Stimulated activated memory B cell treated with anti-CD40 and anti-IgM and Interleukin-4, amounts not matched to agents 10 μg/mL and 1 μg/mL and 100 μg/mL, for 72 hours (primary cell): ENCODE measurements around the gene URB2.
A peak's percentile ranks its signal among the peaks of the same experiment; 100 is the strongest.

ENCODE experiments used
- ATAC-seq: fragments of 150-1000 bp; cut with Tn5 transposase; 2 replicates; pipeline ENCODE4 v1.10.0; 2021
- H3K27ac Mint-ChIP-seq: one replicate; pipeline ENCODE4 v1.8.0; 2022; ENCODE audit warnings: mild to moderate bottlenecking, mixed read lengths
- H3K27me3 Mint-ChIP-seq: one replicate; pipeline ENCODE4 v1.8.0; 2022; ENCODE audit warnings: mixed read lengths
- H3K36me3 Mint-ChIP-seq: one replicate; pipeline ENCODE4 v1.8.0; 2022; ENCODE audit warnings: mixed read lengths
- H3K4me1 Mint-ChIP-seq: one replicate; pipeline ENCODE4 v1.8.0; 2022; ENCODE audit warnings: mixed read lengths
- H3K4me3 Mint-ChIP-seq: one replicate; pipeline ENCODE4 v1.8.0; 2022; ENCODE audit warnings: mild to moderate bottlenecking, moderate library complexity, mixed read lengths
- H3K9me3 Mint-ChIP-seq: one replicate; pipeline ENCODE4 v1.8.0; 2022; ENCODE audit warnings: mixed read lengths

URB2 gene

DNA sequence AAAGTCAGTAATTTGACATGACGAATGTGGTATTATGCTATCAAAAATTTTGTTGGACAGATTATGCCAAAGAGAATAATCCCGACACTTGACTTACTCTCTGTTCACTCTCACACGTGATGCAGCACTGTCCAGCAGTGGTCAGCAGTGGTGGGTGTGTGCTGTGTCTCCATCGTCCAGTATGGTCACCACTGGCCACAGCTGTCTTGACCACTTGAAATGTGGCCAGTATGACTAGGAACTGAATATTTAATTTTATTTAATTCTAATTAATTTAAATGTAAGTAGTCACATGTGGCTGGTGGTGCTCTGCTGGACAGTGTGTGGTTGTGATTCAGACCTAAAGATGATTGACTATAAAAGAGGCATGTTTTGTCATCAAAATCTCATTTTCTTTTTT, 24.0 kb downstream of the URB2 start:
- H3K4me3 Mint-ChIP-seq: no peak overlapping the region
- peaks cover 55% of the 10 kb centered on the region for H3K36me3 Mint-ChIP-seq
- H3K4me1 Mint-ChIP-seq: no peaks in the 10 kb centered on the region

DNA sequence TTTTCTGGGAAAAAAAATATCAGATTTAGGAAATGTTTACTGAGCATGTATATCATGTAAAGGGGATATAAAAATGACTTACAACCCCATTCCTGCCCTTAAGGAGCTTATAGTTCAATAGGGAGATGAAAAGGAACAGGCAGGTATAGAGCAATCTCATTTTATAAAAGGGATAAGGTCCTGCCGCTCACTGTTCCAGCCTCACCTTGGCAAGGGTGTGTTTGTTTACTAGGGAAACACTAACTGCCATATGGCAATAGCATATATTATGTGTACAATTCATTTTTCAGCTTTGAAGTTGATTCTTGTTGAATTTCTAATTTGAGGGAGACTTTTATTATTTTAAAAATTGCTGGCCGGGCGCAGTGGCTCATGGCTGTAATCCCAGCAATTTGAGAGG, 25.5 kb downstream of the URB2 start:
- Mint-ChIP-seq H3K27me3 (no peaks in the 10 kb centered on the region), H3K4me3 (no peak overlapping the region), H3K36me3 (peaks cover 46% of the 10 kb centered on the region), H3K9me3 (no peaks in the 10 kb centered on the region), H3K27ac (no peak overlapping the region), H3K4me1 (no peaks in the 10 kb centered on the region)
- no peak for ATAC-seq

More for the DNA sequence above, 24.0 kb downstream of the URB2 start:
- H3K9me3 Mint-ChIP-seq: no peaks in the 10 kb centered on the region
- no peak overlapping the region for H3K27ac Mint-ChIP-seq
- H3K27me3 Mint-ChIP-seq: no peaks in the 10 kb centered on the region
- no peak for ATAC-seq

DNA sequence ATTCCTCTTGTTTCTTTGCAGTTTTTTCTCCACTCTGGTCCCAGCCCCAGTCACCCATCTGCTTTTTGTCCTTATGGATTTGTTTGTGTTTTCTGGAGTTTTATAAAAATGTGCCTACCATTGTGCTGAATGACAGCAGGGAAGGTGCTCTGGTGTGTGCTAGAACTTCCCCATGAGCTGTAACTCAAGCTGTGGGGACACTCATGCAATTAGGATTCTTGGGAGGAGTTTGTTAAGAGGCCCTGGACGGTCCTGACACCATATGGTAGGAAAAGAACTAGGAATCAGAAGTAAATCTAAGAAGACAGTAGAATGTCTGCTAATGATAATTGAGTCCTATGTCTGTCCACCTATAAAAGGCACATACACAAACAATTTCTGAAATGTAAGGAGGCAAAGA, 27.4 kb downstream of the URB2 start:
- peaks cover 47% of the 10 kb centered on the region for H3K36me3 Mint-ChIP-seq
- ATAC-seq: no peak
- no peaks in the 10 kb centered on the region for H3K4me1 Mint-ChIP-seq
- no peak overlapping the region for H3K4me3 Mint-ChIP-seq
- no peaks in the 10 kb centered on the region for H3K27me3 Mint-ChIP-seq
- no peaks in the 10 kb centered on the region for H3K9me3 Mint-ChIP-seq
- H3K27ac Mint-ChIP-seq: no peak overlapping the region

DNA sequence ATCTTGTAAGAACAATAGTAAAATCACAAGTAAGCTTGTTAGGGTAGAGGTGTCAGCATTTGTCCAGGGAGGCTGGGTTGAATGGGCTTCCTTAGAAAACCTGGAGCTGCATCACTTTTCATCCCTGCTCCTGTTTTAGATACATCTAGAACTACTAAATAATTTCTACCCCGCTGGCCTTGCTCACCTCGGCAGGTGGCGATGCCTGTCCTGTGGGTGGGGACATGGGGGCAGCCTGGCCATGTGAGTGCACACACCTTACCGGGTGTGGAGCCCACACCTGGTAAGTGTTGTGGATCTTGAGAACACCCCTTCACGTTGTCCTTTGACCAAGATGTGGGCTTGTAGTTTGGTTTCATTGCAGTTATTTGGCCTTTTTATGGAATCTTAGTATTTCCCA, 29.7 kb downstream of the URB2 start:
- H3K27ac Mint-ChIP-seq: no peak overlapping the region
- H3K4me1 Mint-ChIP-seq: no peaks in the 10 kb centered on the region
- H3K36me3 Mint-ChIP-seq: peaks cover 54% of the 10 kb centered on the region
- no peaks in the 10 kb centered on the region for H3K9me3 Mint-ChIP-seq
- no peak overlapping the region for H3K4me3 Mint-ChIP-seq
- H3K27me3 Mint-ChIP-seq: no peaks in the 10 kb centered on the region
- no peak for ATAC-seq

DNA sequence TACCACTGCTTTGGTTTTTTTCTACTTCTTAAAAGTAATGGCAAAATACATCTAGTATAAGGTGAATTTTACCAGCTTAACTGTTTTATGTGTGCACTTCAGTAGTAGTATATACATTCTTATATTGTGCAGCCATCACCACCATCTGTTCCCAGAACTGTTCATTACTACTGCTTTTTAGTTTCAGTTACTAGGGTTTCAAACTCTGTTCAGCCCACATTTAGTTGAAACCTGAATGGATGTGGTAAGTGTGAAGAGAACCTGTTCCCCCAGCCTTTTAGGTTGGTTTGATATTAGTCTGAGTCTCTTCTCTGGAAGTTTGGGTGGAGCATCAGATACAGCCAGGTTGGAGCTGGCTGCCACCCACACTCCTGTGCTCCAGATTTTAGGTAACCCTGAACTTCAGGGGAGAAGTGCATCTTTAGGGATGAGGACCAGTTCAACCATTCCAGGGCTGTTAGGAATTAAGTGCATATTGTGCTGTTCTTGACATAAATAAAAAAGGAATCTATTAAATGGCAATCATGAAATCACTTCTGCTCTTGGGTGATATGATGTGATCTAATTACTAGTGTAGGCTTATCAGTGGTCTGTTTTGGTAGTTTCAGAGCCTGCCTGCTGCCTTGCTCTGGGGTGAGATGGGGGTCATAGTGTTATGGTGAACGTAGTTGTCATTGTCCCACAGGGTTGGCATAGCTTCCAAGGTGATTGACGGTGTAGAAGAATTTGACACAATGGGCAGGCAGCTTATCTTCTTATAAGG, 32.1 kb downstream of the URB2 start:
- peaks cover 61% of the 10 kb centered on the region for H3K36me3 Mint-ChIP-seq
- no peaks in the 10 kb centered on the region for H3K9me3 Mint-ChIP-seq
- H3K27me3 Mint-ChIP-seq: no peaks in the 10 kb centered on the region
- peaks cover 10% of the 10 kb centered on the region for H3K4me1 Mint-ChIP-seq
- no peak for ATAC-seq
- H3K27ac Mint-ChIP-seq: no peak overlapping the region
- no peak overlapping the region for H3K4me3 Mint-ChIP-seq

DNA sequence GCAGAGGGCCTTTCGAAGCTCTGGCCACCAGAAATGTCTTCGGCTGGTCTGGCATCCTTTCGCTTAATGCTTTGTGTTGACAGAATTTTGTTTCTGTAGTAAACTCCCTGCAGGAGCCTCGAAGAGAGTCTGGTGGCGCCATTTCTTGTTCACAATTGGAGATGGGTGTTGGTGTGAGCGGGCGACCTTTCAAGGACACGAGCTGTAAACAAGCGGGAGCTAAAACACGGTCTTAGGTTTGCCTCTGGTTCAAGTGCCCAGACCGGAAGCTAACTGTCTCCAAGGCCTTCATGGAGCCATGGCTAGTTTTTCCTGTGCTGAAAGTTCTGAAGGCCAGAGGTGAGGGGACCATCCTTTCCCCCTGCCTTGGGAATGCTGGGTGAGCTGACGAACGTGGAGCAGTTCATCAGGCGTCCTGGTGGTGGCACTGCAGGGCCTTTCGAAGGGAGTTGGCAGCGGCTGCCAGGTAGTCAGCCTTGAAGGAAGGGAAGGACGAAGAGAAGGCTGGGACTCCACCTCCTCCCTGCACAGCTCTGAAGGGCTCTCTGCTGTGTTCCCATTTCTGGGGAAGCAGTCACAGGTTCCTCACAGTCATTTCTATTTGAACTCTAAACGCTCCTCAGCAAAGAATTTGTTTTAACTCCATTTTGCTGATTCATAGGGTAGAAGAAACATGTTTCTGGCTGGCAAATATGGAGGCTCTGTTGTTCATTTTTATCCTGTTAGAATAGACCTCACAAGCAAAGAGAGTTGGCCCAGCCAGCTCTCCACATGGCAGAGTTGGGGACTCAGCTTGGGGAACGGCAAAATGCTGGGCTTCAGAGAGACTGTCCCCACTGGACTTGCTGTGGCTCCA, 35.2 kb downstream of the URB2 start:
- no peaks in the 10 kb centered on the region for H3K9me3 Mint-ChIP-seq
- peak overlapping the region; percentile 73 for H3K27ac Mint-ChIP-seq
- no peaks in the 10 kb centered on the region for H3K27me3 Mint-ChIP-seq
- H3K36me3 Mint-ChIP-seq: peaks cover 38% of the 10 kb centered on the region
- no peak overlapping the region for H3K4me3 Mint-ChIP-seq
- peaks cover 10% of the 10 kb centered on the region for H3K4me1 Mint-ChIP-seq
- peak; percentile 87 for ATAC-seq

DNA sequence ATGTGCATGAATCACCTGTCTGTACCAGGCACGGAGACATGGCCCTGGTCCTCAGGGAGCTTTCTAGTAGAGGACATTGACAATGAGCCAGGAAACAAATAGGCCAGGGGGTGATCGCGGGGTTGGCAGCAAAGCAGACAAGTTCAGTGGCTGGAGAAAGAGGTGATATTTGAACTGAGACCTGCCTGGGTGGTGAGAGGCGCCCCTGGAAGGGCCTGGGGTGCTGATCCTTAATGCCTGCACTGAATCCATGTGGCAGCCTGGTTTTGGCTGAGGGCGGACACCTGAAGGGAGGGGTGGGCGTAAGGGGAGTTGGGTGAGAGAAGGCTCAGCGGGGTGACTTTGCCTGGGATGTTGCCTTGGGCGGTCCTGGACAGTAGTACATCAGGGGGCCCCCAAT, 35.9 kb downstream of the URB2 start:
- Mint-ChIP-seq H3K27ac (peak overlapping the region; percentile 73), H3K4me1 (peaks cover 10% of the 10 kb centered on the region)

DNA sequence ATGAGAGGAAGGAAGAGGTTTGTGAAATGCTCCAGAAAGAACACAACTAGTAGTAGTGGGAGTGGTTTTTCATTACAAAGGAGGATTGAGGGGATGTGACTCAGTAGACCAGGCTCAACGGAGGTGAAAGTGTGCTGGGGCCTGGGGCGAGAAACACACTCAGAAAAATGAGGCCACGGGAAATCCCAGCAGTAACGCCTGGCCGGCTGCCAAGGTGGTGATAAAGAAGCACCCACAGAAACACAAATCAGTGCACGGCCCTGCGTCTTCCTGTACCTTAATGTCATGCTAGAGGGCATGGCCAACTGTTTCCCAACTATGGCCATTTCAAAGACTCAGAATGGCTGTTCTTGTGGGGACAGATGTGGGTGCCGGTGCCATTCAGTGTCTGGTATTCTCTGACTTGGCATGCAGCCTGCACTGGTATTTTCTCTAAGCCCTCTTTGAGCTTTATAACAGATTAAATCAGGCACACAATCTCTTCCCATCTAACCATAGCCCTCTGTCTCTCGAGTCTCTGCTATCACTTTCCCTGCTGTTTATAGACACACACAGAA, 38.2 kb downstream of the URB2 start:
- ATAC-seq: peak; percentile 73
- peaks cover 10% of the 10 kb centered on the region for H3K4me1 Mint-ChIP-seq
- peaks cover 33% of the 10 kb centered on the region for H3K36me3 Mint-ChIP-seq
- no peak overlapping the region for H3K27ac Mint-ChIP-seq
- H3K4me3 Mint-ChIP-seq: no peak overlapping the region
- H3K27me3 Mint-ChIP-seq: no peaks in the 10 kb centered on the region
- H3K9me3 Mint-ChIP-seq: no peaks in the 10 kb centered on the region

More for the DNA sequence above, 35.9 kb downstream of the URB2 start:
- Mint-ChIP-seq H3K4me3 (no peak overlapping the region), H3K27me3 (no peaks in the 10 kb centered on the region), H3K9me3 (no peaks in the 10 kb centered on the region), H3K36me3 (peaks cover 38% of the 10 kb centered on the region)
- ATAC-seq: no peak

DNA sequence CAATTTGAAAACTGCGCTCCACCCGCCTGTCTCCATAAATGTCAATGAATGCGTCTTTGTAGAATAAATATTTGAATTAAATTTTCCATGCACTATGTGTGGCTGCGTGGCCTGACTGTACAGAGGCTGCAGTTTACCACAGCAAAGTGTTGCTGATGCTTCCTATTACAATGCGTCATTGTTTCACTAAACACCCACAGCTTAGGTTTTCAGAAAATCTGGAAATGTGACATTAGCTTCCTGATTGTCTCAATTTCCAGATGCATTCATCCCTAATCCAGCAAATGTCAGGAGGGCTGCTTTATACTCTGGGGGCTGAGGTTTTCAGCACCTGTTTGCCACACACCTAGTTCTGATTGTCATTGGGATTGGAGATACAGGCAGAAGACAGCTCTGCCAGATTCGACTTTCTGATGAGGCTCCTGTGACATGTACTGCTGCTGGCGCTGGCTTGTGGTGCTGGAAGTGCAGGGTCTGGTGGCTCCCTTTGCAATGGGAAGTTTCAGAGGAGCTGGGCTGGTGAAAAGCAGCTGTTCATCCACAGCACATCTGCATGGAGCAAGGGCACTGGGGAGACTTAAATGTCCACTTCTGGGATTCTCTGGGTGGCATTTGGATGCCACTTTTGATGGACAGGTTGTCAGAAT, 40.0 kb downstream of the URB2 start:
- peaks cover 23% of the 10 kb centered on the region for H3K36me3 Mint-ChIP-seq
- H3K4me3 Mint-ChIP-seq: no peak overlapping the region
- no peaks in the 10 kb centered on the region for H3K9me3 Mint-ChIP-seq
- no peak overlapping the region for H3K27ac Mint-ChIP-seq
- H3K4me1 Mint-ChIP-seq: peaks cover 8% of the 10 kb centered on the region
- ATAC-seq: no peak
- no peaks in the 10 kb centered on the region for H3K27me3 Mint-ChIP-seq

DNA sequence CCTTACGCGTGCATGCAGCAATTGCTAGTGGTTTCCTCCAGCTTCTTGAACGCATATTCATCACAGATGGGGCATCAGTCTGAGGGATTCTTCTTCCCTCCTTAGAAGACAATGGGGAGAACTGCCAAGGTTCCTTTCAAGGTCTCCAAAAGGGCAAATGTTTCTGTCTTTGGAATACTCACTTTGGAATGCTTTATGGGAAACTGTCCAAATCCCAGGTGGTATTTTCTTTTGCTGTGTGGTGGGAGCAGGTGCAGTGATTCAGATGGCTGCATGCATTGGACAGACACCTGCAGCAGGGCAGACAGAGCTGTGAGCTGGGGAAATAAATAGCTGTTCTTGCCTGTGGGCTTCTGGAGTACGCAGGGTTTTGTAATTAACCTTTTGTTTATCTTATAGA, 40.5 kb downstream of the URB2 start:
- Mint-ChIP-seq H3K4me1 (peaks cover 3% of the 10 kb centered on the region), H3K9me3 (no peaks in the 10 kb centered on the region), H3K36me3 (peaks cover 22% of the 10 kb centered on the region), H3K4me3 (no peak overlapping the region), H3K27ac (no peak overlapping the region), H3K27me3 (no peaks in the 10 kb centered on the region)
- ATAC-seq: no peak

DNA sequence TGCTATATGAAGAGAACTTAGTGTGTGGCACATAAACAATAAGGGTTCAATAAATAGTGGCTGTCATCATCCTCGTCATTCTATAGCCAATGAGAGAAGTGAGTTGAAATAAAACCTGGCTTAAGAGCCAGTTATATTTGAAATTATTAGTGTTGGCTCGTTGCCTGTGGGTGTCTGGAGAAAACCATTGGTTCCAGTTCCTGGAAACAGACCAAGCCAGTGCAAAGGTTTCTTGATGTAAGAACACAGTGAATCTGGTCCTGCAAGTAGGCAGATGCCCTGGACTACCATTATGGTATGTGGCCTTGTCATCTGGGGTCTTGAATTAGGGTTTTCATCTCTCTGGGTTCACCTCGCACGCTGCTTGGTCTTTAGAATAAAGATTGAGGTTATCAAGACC, 43.3 kb downstream of the URB2 start:
- Mint-ChIP-seq H3K9me3 (no peaks in the 10 kb centered on the region), H3K4me3 (no peak overlapping the region), H3K27ac (no peak overlapping the region), H3K36me3 (peaks cover 19% of the 10 kb centered on the region), H3K27me3 (no peaks in the 10 kb centered on the region), H3K4me1 (no peaks in the 10 kb centered on the region)
- ATAC-seq: no peak

DNA sequence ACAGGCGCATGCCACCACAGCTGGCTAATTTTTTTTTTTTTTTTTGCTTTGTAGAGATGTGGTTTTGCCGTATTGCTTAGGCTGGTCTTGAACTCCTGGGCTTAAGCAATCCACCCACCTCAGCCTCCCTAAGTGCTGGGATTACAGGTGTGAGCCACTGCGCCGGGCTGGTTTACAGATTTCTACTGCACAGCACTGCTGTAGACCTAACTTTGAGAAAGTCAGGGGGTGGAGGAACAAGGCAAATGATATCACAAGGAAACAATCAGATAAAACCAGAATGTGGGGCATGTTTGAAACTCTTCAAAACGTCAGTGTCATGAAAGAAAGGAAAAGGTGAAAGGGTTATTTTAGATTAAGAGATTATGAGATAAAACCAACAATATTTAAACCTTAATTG, 45.3 kb downstream of the URB2 start:
- Mint-ChIP-seq H3K4me3 (no peak overlapping the region), H3K27ac (no peak overlapping the region), H3K36me3 (peaks cover 19% of the 10 kb centered on the region), H3K4me1 (no peaks in the 10 kb centered on the region), H3K9me3 (no peaks in the 10 kb centered on the region), H3K27me3 (no peaks in the 10 kb centered on the region)
- no peak for ATAC-seq

DNA sequence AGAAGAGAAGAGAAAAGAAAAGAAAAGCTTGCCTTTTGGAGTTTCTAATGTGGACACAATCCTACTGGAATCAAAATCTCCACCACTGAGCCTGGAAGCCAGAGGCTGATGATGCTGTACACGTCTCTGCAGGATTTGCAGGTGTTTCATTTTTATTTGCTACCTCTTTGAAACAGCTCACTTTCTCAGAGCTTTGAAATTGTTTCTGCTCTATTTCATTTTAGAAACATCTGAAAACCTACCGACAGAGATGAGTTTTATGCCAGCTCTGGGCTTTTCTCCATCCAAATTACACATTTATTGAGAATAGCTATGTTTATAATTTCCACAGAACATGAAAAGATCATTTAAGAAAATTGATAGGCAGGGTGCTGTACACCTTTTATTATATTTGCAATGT, 46.2 kb downstream of the URB2 start:
- no peaks in the 10 kb centered on the region for H3K9me3 Mint-ChIP-seq

DNA sequence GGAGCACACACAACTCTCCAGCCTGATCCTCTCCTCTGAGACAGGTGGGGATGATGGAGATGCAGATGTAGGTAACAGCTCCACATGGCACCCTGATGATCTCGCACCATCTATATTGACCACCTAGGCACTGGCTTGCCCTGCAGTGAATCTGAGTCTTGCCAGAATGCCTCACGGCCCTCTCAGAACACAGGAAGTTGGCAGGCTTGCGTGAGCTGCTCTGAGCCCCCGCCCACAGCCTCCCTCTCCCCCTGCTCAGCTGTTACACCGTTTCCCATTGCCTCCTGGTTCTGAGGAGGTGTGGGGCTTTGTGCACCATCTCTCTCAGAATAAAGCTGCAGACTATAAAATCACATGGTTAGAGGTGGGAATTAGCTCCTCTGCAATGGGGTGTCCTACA, 48.0 kb downstream of the URB2 start:
- peaks cover 5% of the 10 kb centered on the region for H3K36me3 Mint-ChIP-seq
- peaks cover 2% of the 10 kb centered on the region for H3K9me3 Mint-ChIP-seq
- no peak overlapping the region for H3K27ac Mint-ChIP-seq
- H3K4me1 Mint-ChIP-seq: no peaks in the 10 kb centered on the region
- H3K27me3 Mint-ChIP-seq: no peaks in the 10 kb centered on the region
- H3K4me3 Mint-ChIP-seq: no peak overlapping the region
- ATAC-seq: no peak

More for the DNA sequence above, 46.2 kb downstream of the URB2 start:
- no peak for ATAC-seq
- Mint-ChIP-seq H3K4me3 (no peak overlapping the region), H3K4me1 (no peaks in the 10 kb centered on the region), H3K36me3 (peaks cover 17% of the 10 kb centered on the region), H3K27ac (no peak overlapping the region), H3K27me3 (no peaks in the 10 kb centered on the region)

DNA sequence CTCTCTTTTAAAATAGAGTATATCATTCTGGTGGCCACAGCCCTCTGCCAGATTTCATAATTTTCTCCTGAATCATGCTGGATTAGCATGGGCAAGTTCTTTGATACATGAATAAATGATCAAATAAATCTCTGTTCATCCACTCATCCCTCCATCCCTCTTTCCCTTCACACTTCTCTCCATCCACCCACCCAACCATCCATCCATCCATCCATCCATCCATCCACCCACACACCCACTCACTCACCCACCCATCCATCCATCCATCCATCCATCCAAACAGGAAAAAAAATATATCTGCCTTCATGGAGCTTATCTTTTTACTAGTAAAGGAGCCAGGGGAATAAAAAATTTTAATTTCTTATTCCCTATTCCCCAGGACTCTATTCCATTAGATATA, 49.3 kb downstream of the URB2 start:
- peaks cover 5% of the 10 kb centered on the region for H3K36me3 Mint-ChIP-seq
- H3K27ac Mint-ChIP-seq: no peak overlapping the region
- H3K4me3 Mint-ChIP-seq: no peak overlapping the region
- ATAC-seq: no peak
- no peaks in the 10 kb centered on the region for H3K27me3 Mint-ChIP-seq
- H3K9me3 Mint-ChIP-seq: peaks cover 8% of the 10 kb centered on the region
- no peaks in the 10 kb centered on the region for H3K4me1 Mint-ChIP-seq
